GM12878 (cell line): ENCODE measurements around the gene SETMAR. TPM values are rescaled to one million over a fixed set of nuclear protein-coding genes. Genes with fewer than 3 reads are reported as not detected.

Source experiments
- ATAC-seq: fragments of 200-7000 bp; cut with Tn5 transposase; 3 replicates; pipeline ENCODE4 v1.9.1; 2020; ENCODE audit warnings: mild to moderate bottlenecking, moderate library complexity
- BruUV-seq: library from RNA; stranded (reverse); fragments of 400-500 nt; replicated peaks from 2 replicates; lab custom pipeline; 2021; lab: Mats Ljungman, UMichigan
- CTCF ChIA-PET: fragments of 300-600 bp; sonication (Branson Sonifier 250); formaldehyde crosslinking; extraction: SDS; loops from one replicate; lab custom pipeline; 2021; ENCODE audit warnings: inconsistent platforms; lab: Yijun Ruan, JAX
- POLR2A ChIA-PET: fragments of 350-600 bp; formaldehyde crosslinking; extraction: SDS; loops from one replicate; lab custom pipeline; 2021; ENCODE audit warnings: inconsistent platforms; lab: Charles Lee
- RAD21 ChIA-PET: fragments of 300-600 bp; sonication (Branson Sonifier 250); formaldehyde crosslinking; loops from one replicate; lab custom pipeline; 2023; ENCODE audit warnings: antibody characterized with exemption; ENCODE audit not compliant: unreplicated experiment; lab: Charles Lee
- SMC1A ChIA-PET: fragments of 300-600 bp; sonication (Branson Sonifier 250); formaldehyde crosslinking; loops from one replicate; lab custom pipeline; 2023; ENCODE audit not compliant: unreplicated experiment, uncharacterized antibody; lab: Charles Lee
- DNase-seq: peaks from one replicate; pipeline ENCODE4 v3.0.0-alpha.2; 2011; ENCODE audit warnings: low read depth, low spot score
- FAIRE-seq: peaks from 3 replicates; lab custom pipeline; 2011; peaks lifted over from hg19 to GRCh38; lab: Jason Lieb, UNC
- H2AFZ ChIP-seq: 2 replicates; pipeline ENCODE4 v1.6.0; 2011; ENCODE audit warnings: low read depth, low read length, control low read depth; ENCODE audit not compliant: control insufficient read depth
- H3K27ac ChIP-seq: 2 replicates; pipeline ENCODE4 v1.5.1; 2011; ENCODE audit warnings: control low read depth; ENCODE audit not compliant: control insufficient read depth, insufficient read depth
- H3K27me3 ChIP-seq, 2 experiments: replicated peaks in 1 of 2; 2 replicates each; pipeline versions ENCODE4 v1.6.0 to v1.6.1; 2011; ENCODE audit warnings: low read length in 1 of 2; ENCODE audit not compliant: control insufficient read depth in 2 of 2, insufficient read depth in 2 of 2
- H3K36me3 ChIP-seq, 2 experiments: 2 replicates each; pipeline ENCODE4 v1.5.1; 2011; ENCODE audit warnings: low read length in 1 of 2; ENCODE audit not compliant: control insufficient read depth in 2 of 2, insufficient read depth in 2 of 2
- H3K4me1 ChIP-seq: 2 replicates; pipeline ENCODE4 v1.6.1; 2011; ENCODE audit warnings: mild to moderate bottlenecking, low read length, moderate library complexity, mixed read lengths; ENCODE audit not compliant: control insufficient read depth, insufficient read depth
- H3K4me2 ChIP-seq: 2 replicates; pipeline ENCODE4 v1.6.0; 2011; ENCODE audit warnings: control low read depth; ENCODE audit not compliant: control insufficient read depth, insufficient read depth
- H3K4me3 ChIP-seq: fragments of 200-600 bp; sonication (generic); 2 replicates; pipeline ENCODE4 v1.5.1; 2016
- H3K79me2 ChIP-seq: 2 replicates; pipeline ENCODE4 v1.6.0; 2011; ENCODE audit warnings: low read length; ENCODE audit not compliant: control insufficient read depth, insufficient read depth
- H3K9ac ChIP-seq: 2 replicates; pipeline ENCODE4 v1.8.0; 2011; ENCODE audit warnings: low read length, control low read depth, mixed read lengths; ENCODE audit not compliant: control insufficient read depth, insufficient read depth
- H3K9me3 ChIP-seq: replicated peaks from 3 replicates; pipeline ENCODE4 v1.5.1; 2011; ENCODE audit warnings: mild to moderate bottlenecking, low read length; ENCODE audit not compliant: control insufficient read depth, insufficient read depth
- H4K20me1 ChIP-seq: 2 replicates; pipeline ENCODE4 v1.6.0; 2011; ENCODE audit not compliant: control insufficient read depth, insufficient read depth
- ATF3 ChIP-seq: IDR thresholded peaks from 2 replicates; pipeline ENCODE4 v1.6.1; 2011; ENCODE audit warnings: low read depth, mild to moderate bottlenecking, low read length, moderate library complexity, borderline replicate concordance; ENCODE audit errors: extremely low read depth
- CBFB ChIP-seq: IDR thresholded peaks from 2 replicates; pipeline ENCODE4 v1.6.1; 2016; ENCODE audit warnings: antibody characterized with exemption, low read depth
- CHD4 ChIP-seq: fragments of 200-600 bp; sonication (generic); IDR thresholded peaks from 2 replicates; pipeline ENCODE4 v1.6.1; 2016; ENCODE audit warnings: mild to moderate bottlenecking
- CTCF ChIP-seq, 3 experiments: IDR thresholded peaks in 2 of 3; conservative IDR thresholded peaks in 1 of 3; 2 replicates each; pipeline ENCODE4 v1.5.1; 2011; ENCODE audit warnings: low read depth in 3 of 3, low read length in 3 of 3, mild to moderate bottlenecking in 3 of 3, control low read depth in 2 of 3, moderate library complexity in 2 of 3, inconsistent platforms in 1 of 3, mixed read lengths in 1 of 3; ENCODE audit not compliant: control insufficient read depth in 2 of 3, insufficient read depth in 1 of 3; ENCODE audit errors: extremely low read depth in 1 of 3
- E4F1 ChIP-seq: fragments of 450-650 bp; IDR thresholded peaks from 2 replicates; pipeline ENCODE4 v1.6.1; 2018; ENCODE audit warnings: borderline replicate concordance, mild to moderate bottlenecking; ENCODE audit not compliant: partially characterized antibody
- LARP7 ChIP-seq: fragments of 450-650 bp; IDR thresholded peaks from 2 replicates; pipeline ENCODE4 v1.6.1; 2017; ENCODE audit warnings: mild to moderate bottlenecking
- NBN ChIP-seq: fragments of 450-650 bp; IDR thresholded peaks from 2 replicates; pipeline ENCODE4 v1.6.1; 2016
- NFYA ChIP-seq: IDR thresholded peaks from 2 replicates; pipeline ENCODE4 v1.6.1; 2011; ENCODE audit warnings: low read depth, mild to moderate bottlenecking, low read length, improper control_type of control experiment, borderline replicate concordance
- NKRF ChIP-seq: fragments of 450-650 bp; conservative IDR thresholded peaks from 2 replicates; pipeline ENCODE4 v1.6.1; 2017; ENCODE audit warnings: mild to moderate bottlenecking, moderate library complexity
- POLR2AphosphoS2 ChIP-seq: IDR thresholded peaks from 2 replicates; pipeline ENCODE4 v1.6.1; 2011; ENCODE audit warnings: low read depth, mild to moderate bottlenecking, low read length, improper control_type of control experiment, moderate library complexity
- RAD51 ChIP-seq: fragments of 450-650 bp; IDR thresholded peaks from 2 replicates; pipeline ENCODE4 v1.6.1; 2016; ENCODE audit warnings: moderate library complexity, mild to moderate bottlenecking, inconsistent platforms
- TARDBP ChIP-seq: IDR thresholded peaks from 2 replicates; pipeline ENCODE4 v1.6.1; 2016; ENCODE audit warnings: borderline replicate concordance
- TCF3 ChIP-seq: IDR thresholded peaks from 2 replicates; pipeline ENCODE4 v1.6.1; 2012; ENCODE audit warnings: low read depth, mild to moderate bottlenecking, low read length, borderline replicate concordance; ENCODE audit not compliant: insufficient read depth
- USF1 ChIP-seq: IDR thresholded peaks from 2 replicates; pipeline ENCODE4 v1.6.1; 2011; ENCODE audit warnings: borderline replicate concordance, low read depth, mild to moderate bottlenecking, moderate library complexity, mixed read lengths, low read length; ENCODE audit not compliant: insufficient read depth; ENCODE audit errors: extremely low read length
- YBX1 ChIP-seq: fragments of 450-650 bp; IDR thresholded peaks from 2 replicates; pipeline ENCODE4 v1.6.1; 2016; ENCODE audit warnings: antibody characterized with exemption
- WGBS: methylation state at CpG from one replicate; pipeline ENCODE4 v1.1.6; 2016; ENCODE audit warnings: low lambda C conversion rate; ENCODE audit not compliant: insufficient replicate concordance, insufficient coverage; ENCODE audit errors: missing lambda C conversion rate; 5-methylcytosine and 5-hydroxymethylcytosine counted together
- in situ Hi-C: fragments of 300-500 bp; cut with MboI; formaldehyde crosslinking; loops from 9 replicates; pipeline ENCODE4 v1.14.3; 2018; ENCODE audit warnings: mixed read lengths
- intact Hi-C: fragments of 100-400 bp; cut with micrococcal nuclease; formaldehyde crosslinking; loops from one replicate; pipeline ENCODE4 v1.14.2; 2022; ENCODE audit not compliant: unreplicated experiment
- polyA plus RNA-seq, 11 experiments: library from polyadenylated mRNA; depleted of rRNA in 4 of 11; unstranded in 6 of 11; stranded (reverse) in 5 of 11; fragments of >200 nt; fragmentation: Nextera tagmentation in 4 of 11; fragmentation: Illumina TruSeq in 1 of 11; extraction: Ambion mirVana in 4 of 11; extraction: Trizol in 1 of 11; gene quantifications; 1 replicate in 1 of 11; 2 replicates in 10 of 11; pipeline versions ENCODE4 v1.2.1 to v1.2.3, GENCODE V29; 2011 to 2016; ENCODE audit warnings: inconsistent platforms in 2 of 11, missing spikeins in 2 of 11, low read depth in 1 of 11
- total RNA-seq, 4 experiments: library from RNA; depleted of rRNA in 3 of 4; stranded (reverse); fragments of >200 nt in 3 of 4; fragmentation: Illumina TruSeq in 1 of 4; extraction: Trizol in 1 of 4; gene quantifications; 2 replicates each; pipeline versions ENCODE4 v1.2.1 to v1.2.3, GENCODE V29; 2013 to 2021

SETMAR gene
- total and polyA plus RNA-seq, 10 of the 15 experiments (the other 5 are each of a cell fraction or from before 2014, with no cell fraction given): 7.1 to 25.1 (median 20.3) TPM

- ATAC-seq (no peak), FAIRE-seq (no peak), DNase-seq (no peak)
- BruUV-seq: no TSS peak
- 92% methylated on average over 8 of the region's 12 CpGs for WGBS
- Histone ChIP-seq H3K4me1 (no peaks in the 10 kb centered on the region), H3K9me3 (no peaks in the 10 kb centered on the region; the same call in 2 of the 3 replicates), H3K9ac (no peak overlapping the region), H3K4me2 (no peak overlapping the region), H3K4me3 (no peak overlapping the region), H3K27me3 (no peaks in the 10 kb centered on the region), H2AFZ (no peak overlapping the region), H3K36me3 (no peaks in the 10 kb centered on the region; a peak in 1 of 4 replicates), H3K79me2 (no peaks in the 10 kb centered on the region), H3K27ac (no peak overlapping the region), H4K20me1 (no peaks in the 10 kb centered on the region)
- in situ Hi-C loops: loop anchor here (10.0 kb wide), 1 partner anchor 705 kb away; no protein-coding TSS in a partner anchor
- RAD21 ChIA-PET: interaction anchor here (1.0 to 1.1 kb wide), 3 partner anchors 9 to 110 kb away, joined by 3 to 5 read pairs (median 4); no protein-coding TSS in a partner anchor
- intact Hi-C loops: loop anchor here (10.0 kb wide), 1 partner anchor 695 kb away; no protein-coding TSS in a partner anchor
- CTCF ChIA-PET: interaction anchor here (1.0 to 1.6 kb wide), 3 partner anchors 14 to 341 kb away, joined by 3 to 5 read pairs (median 3); no protein-coding TSS in a partner anchor
- POLR2A ChIA-PET: no interaction called here
- SMC1A ChIA-PET: interaction anchor here (1.0 to 2.0 kb wide), 3 partner anchors 9 to 135 kb away, joined by 3 to 6 read pairs (median 3); no protein-coding TSS in a partner anchor
- TF ChIP-seq TCF3: no peak
- TF ChIP-seq NKRF: no peak
- no peak for TF ChIP-seq ATF3
- no peak for TF ChIP-seq POLR2AphosphoS2
- TF ChIP-seq YBX1: no peak
- no peak for TF ChIP-seq CHD4
- TF ChIP-seq TARDBP: no peak
- no peak for TF ChIP-seq NBN
- TF ChIP-seq CBFB: no peak
- no peak for TF ChIP-seq E4F1
- TF ChIP-seq LARP7: no peak
- TF ChIP-seq RAD51: no peak
- no peak for TF ChIP-seq USF1
- no peak for TF ChIP-seq NFYA
- no peak for TF ChIP-seq CTCF (IDR thresholded peaks at IDR 0.05 in 2 of 3, conservative IDR thresholded peaks at IDR 0.05 in 1 of 3; ENCODE audit: control insufficient read depth in 2 of 3, extremely low read depth in 1 of 3, insufficient read depth in 1 of 3, low read depth in 3 of 3, low read length in 3 of 3)
Measured at GRCh38 chr3:4359805-4360502, 56.8 kb downstream of the SETMAR start.
